HG02943 (cell line): Measurements from ENCODE around the gene FAM98C.
A peak's percentile ranks its signal among the peaks of the same experiment; 100 is the strongest.
"Not testable (repeated sequence)": the region's sequence is repeated elsewhere in the genome, so short reads cannot be mapped to it uniquely, and the experiment has no call there.

ENCODE experiments used
- ATAC-seq: cut with Tn5 transposase; IDR thresholded peaks from one replicate; pipeline ENCODE4 v1.9.1; 2021; ENCODE audit warnings: mild to moderate bottlenecking, low read depth, moderate library complexity; ENCODE audit not compliant: unreplicated experiment

The FAM98C gene

DNA sequence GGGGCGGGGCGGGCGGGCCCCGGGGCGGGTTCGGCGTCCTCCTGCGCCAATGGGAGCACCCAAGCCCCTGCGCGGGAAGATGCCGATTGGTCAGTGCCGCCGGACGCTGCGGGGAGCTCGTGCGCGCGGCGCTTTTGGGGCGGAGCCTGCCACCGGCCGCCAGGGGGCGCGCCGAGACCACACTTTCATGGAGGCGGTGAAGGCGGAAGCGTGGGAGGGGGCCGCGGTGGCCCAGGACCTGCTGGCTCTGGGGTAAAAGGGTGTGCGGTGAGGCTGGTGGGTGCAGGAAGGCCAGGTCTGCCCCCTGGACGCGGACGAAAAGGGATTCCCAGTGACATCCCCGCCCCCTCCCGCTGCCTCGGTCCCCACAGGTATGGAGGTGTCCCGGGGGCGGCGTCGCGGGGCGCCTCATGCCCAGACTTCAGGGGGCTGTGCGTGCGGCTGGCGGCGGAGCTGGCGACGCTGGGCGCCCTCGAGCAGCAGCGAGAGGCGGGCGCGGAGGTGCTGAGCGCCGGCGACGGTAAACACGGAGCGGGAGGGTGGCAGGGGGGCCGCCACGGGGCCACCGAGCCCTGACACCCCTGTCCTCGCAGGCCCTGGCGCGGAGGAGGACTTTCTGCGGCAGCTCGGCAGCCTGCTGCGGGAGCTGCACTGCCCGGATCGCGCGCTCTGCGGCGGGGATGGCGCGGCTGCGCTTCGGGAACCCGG is at the start of gene FAM98C:
FAM98C (plus strand) TSS at position 127 of the 708 bp plus-strand sequence; CDS start at position 188, 61 bp downstream.
- peak; percentile 82 for ATAC-seq

DNA sequence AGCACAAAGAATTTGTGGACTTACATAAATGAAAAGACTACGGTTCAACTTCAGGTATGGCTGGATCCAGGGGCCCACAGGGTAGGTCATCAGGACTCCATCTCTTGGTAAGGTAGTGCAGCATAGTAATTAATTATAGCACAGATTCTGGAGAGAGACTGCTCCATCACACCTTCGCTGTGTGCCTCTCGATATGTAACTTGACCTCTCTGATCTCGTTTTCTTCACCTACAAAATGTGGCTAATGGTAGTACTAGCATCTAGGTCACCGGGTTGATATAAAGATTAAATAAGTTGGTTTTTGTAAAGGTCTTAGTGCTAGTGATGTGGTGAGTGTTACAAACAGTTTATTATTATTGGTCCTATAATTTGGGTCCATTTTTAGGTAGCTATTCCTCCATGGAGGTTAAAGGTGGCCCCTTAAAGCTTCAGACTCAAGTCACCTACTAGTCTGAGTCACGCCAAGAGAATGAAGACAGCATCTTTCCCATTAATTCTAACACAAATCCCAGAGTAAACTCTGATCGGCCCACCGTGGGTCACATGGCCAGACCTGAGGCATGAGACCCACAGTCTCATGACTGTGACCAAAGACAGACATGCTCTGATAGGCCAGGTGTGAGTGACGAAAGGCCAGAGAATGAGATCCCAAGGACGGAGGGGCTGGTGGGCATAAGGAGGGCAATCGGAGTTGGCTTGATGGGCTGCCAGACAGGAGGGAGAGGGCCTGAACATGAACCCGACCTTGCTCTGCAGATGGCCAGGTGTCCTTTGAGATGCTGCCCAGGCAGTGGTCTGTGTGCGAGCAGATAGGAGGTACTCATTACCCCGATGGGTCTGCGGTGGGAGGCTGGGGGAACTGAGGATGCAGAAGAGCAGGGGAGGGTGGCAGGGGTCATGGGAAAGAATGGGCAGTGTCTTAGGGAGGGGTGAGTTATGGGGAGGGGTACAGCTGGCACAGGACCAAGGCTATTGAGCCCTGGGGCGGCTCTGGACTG is 46.9 kb upstream of the FAM98C start:
- ATAC-seq, result no peak

DNA sequence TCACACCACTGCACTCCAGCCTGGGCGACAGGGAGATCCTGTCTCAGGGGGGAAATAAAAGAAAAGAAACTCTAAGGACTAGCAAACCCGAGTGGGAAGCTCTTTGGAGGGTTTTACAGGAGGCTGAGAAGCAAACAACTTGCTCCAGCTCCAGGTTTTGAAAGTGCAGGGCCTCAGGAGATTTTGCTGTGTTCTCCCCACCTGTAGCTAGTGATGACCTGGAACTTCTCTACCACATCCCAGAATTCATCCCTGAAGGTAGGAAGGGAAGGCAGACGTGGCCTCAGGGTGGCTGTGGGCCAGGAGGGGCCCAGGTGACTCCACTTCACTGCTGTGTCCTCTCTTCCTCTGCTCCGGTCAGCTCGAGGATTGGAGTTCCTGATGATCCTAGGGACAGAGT is 44.8 kb upstream of the FAM98C start:
- ATAC-seq, result no peak

DNA sequence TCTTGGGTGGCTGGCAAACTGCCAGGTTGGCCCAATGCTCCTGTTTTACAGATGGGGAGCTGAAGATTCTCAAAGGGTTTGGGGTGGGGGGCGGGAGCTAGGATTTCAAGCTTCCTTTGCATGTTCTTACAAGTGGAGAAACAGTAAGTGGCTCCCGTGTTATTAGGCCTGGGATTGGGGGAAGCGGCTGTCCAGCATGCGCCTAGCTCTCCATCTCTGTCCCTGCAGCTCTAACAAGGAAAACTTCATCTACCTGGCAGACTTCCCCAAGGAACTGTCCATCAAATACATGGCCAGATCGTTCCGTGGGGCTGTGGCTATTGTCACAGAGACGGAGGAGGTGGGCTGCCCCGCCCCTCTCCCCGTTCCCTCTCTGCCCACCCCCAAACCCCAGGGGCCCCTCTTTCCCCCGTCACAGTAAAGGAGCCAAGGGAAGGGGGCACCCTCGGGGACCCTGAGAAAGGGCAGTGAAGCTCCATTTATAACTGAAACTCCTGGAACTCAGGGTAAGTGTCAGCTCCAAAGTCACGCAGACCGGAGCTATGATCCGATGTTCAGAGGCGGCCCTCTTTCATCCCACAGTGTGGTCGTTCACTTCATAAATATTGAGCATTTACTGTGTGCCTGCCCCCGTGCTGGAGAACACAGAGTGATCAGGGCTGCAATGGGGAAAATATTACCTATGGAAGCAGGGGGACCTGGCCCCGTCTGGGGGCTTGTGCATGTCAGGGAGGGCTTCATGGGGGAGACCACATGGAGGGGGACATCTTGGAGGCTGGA is 43.5 kb upstream of the FAM98C start:
- ATAC-seq, result no peak

DNA sequence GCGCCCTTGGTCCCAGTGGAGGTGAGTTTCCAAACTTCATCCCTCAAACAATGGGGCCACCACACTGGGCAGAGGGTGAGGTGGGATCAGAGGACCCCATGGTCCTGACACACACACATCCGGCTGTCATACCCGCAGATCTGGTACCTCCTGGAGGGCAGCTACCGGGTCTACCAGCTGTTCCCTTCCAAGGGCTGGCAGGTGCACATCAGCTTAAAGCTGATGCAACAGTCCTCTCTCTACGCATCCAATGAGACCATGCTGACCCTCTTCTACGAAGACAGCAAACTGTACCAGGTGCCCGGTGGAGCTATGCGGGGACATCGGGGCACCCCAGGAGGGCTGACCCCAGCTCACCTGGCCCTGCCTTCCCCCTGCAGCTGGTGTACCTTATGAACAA is 42.5 kb upstream of the FAM98C start:
- ATAC-seq, result no peak

DNA sequence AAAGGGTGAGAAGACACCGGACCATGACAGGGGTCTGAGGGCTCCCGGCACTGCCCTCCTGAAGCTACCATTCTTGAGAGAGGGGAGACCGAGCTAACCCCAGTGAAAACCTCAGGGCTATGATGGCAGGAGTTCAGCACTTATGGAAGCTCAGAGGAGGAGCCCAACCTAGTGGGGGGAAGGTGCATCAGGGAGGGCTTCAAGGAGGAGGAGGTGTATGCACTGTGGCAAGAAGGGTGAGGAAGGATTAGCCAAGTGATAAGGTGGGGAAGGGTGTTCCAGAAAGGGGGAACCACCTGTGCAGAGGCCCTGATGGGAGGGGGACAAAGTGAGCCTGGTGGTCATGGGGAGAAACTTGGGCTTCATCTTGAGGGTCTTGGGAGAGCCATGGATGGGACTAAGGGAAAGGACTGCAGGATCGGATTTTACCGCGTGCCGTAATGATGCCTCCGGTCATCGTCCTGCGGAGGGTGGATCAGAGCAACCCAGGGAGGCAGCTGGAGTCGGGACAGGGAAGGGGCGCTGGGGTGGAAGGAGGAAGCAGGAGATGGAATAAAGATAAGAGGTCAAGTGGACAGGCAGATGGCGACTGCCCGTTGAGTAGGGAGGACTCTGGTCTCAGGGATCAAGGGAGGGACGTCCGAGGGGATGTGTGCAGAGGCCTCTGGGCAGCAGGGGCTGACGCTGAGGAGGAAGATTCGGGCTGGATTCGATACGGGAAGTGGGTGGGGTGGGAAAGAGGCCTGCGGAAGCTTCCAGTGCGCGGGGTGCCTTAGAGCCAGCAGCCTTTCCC is 41.9 kb upstream of the FAM98C start:
- ATAC-seq, result no peak

DNA sequence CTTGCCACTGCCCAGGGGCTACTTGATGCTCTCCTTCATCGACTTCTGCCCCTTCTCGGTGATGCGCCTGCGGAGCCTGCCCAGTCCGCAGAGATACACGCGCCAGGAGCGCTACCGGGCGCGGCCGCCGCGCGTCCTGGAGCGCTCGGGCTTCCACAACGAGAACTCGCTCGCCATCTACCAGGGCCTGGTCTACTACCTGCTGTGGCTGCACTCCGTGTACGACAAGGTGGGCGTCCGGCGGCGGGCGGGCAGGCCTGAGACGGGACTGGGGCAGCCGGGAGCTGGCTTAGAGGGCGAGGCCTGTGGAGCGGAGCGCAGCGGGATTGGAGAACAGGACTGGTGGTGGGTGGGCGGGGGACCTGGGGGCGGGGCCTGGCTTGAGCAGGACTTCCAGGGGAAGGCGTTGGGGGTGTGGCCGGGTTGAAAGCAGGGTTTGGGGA is 41.2 kb upstream of the FAM98C start:
- no peak for ATAC-seq

DNA sequence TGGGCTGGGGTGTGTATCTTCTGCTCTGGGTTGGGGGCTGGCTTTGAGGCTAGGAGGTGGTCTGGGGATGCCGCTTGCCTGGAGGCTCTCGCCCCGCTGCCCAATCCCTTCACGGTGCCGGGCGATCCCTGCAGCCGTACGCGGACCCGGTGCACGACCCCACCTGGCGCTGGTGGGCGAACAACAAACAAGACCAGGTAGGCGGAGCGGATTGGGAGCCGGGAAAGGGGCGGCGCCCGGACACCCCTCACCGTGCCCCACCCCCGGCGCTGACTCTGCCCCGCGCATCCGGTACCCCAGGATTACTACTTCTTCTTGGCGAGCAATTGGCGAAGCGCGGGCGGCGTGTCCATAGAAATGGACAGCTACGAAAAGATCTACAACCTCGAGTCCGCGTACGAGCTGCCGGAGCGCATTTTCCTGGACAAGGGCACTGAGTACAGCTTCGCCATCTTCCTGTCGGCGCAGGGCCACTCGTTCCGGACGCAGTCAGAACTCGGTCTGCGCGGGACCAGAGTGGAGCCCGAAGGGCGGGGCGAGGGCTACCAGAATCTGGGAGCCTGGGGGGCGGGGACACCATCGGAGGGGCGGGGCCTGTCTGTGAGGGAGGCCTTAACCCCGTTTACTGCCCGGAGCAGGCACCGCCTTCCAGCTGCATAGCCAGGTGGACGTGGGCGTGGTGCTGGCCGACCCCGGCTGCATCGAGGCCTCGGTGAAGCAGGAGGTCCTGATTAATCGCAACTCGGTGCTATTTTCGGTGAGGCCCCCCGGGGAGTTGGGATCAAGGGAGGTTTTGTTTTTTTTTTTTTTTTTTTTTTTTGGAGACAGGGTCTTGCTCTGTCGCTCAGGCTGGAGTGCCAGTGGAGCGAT is 40.6 kb upstream of the FAM98C start:
- ATAC-seq, result no peak

DNA sequence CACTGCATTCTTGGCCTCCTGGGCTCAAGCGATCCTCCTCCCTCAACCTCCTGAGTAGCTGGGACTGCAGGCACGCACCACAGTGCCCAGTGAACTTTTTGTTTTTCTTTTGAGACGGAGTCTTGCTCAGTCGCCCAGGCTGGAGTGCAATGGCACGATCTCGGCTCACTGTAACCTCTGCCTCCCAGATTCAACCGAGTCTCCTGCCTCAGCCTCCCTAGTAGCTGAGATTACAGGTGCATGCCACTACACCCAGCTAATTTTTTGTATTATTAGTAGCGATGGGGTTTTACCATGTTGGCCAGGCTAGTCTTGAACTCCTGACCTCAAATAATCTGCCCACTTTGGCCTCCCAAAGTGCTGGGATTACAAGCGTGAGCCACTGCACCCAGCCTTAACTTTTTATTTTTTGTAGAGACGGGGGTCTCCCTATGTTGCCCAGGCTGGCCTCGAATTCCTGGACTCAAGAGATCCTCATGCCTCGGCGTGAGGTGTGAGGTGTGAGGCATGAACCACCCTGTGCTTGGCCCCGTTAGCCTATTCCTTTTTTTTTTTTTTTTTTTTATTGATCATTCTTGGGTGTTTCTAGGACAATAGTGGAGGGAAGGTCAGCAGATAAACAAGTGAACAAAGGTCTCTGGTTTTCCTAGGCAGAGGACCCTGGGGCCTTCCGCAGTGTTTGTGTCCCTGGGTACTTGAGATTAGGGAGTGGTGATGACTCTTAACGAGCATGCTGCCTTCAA is 39.8 kb upstream of the FAM98C start:
- not testable (repeated sequence) for ATAC-seq

DNA sequence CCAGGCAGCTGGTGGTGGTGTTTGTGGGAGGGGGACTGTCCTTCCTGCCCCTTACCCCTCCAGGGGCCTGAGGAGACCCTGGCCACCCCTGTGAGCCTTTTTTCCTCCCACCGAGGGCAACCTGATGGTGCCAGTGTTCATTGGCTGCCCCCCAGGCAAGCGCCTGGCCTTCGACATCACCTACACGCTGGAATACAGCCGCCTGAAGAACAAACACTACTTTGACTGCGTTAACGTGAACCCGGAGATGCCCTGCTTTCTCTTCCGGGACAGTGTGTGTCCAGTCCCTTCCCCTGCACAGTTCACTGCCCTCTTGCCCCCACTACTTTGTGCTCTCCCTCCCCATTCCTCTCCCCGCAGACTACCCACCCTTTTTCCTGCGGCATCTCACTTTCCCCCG is 35.9 kb upstream of the FAM98C start:
- ATAC-seq, result no peak

DNA sequence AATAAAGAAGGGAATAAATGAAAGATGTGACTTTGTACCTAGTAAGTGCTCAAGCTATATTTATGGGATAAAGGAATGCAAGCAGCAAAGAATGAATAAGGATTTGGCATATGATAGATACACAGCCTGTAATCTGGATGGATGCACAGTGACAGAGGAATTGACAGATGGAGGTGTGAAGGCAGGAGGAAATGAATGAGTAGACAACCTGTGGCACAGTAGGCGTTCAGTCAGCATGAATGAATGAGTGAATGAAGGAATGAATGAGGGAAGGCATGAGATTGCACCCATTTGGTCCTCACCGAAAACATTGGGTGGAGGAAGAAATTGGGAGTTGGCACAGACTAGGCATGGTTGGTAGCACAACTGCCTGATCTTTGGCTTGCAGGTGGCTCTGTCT is 33.3 kb upstream of the FAM98C start:
- no peak for ATAC-seq

DNA sequence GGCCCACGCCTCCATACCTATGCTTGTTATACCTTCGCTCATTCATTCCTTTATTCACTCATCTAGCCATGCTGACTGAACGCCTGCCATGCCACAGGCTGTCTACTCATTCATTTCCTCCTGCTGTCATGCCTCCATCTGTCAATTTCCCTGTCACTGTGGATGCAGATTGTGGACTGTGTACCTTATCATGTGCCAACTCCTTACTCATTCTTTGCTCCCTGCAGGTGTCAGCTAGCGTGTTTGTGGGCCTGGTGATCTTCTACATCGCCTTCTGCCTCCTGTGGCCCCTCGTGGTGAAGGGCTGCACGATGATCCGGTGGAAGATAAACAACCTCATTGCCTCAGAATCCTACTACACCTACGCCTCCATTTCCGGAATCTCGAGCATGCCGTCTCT is 32.6 kb upstream of the FAM98C start:
- ATAC-seq, result no peak

DNA sequence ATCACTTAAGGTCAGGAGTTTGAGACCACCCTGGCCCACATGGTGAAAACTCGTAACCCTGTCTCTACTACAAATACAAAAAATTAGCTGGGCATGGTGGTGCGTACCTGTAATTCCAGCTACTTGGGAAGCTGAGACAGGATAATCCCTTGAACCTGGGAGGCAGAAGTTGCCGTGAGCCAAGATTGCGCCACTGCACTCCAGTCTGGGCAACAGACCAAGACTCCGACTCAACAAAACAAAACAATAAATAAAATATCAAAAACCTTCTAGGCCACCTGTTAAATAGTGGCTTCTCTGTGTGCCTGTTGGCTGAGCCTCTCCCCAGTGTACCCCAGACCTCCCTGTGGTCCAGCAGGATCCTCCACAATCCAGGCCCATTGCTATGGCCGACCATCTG is 31.8 kb upstream of the FAM98C start:
- ATAC-seq, result no peak

DNA sequence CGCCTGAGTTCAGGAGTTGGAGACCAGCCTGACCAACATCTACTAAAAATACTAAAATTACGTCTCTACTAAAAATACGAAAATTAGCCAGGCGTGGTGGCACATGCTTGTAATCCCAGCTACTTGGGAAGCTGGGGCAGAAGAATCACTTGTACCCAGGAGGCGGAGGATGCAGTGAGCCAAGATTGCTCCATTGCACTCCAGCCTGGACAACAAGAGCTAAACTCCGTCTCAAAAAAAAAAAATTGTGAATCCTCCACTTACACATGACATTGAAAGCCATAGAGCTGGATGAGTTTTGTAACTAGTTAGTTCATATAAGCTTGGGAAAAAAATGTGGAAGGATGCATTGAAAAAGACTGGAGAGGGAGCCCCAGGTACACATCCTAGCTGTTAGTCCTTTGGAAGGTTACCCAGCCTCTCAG is 29.0 kb upstream of the FAM98C start:
- no peak for ATAC-seq

DNA sequence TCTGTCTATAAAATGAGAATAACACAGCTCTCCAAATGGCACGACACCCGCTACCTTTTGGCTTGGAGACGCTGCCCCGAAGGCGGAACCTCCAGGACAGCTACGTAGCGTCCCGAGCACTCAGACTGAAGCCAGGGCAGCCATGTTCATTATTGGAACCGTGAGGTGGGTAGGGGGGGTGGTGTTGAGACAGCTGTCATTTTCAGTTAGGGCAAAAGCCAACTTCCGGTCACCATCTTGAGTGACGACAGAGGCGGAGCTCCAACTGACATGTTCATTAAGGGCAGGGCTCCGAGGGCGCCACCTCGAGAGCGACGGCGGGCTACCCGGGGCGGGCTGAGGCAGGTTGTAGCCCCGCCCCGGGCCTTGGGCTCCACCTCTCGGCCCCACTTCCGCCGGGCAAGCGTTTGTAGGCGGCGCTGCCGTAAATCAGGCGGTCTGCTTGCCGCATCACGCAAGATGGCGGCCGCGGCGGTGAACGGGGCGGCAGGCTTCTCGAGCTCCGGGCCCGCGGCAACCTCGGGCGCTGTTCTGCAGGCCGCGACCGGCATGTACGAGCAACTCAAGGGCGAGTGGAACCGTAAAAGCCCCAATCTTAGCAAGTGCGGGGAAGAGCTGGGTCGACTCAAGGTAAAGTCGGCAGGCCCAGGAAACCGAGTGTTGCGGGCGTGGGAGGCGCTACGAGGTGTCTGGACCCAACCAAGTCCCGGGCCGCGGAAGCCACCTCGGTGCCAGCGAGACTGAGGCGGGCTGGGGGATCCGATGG is 28.4 kb upstream of the FAM98C start, which contains the start of gene PSMD8:
PSMD8 (plus strand) TSS at position 240 of the 766 bp plus-strand sequence; CDS start at position 271, 31 bp downstream.
- peak; percentile 93 for ATAC-seq

DNA sequence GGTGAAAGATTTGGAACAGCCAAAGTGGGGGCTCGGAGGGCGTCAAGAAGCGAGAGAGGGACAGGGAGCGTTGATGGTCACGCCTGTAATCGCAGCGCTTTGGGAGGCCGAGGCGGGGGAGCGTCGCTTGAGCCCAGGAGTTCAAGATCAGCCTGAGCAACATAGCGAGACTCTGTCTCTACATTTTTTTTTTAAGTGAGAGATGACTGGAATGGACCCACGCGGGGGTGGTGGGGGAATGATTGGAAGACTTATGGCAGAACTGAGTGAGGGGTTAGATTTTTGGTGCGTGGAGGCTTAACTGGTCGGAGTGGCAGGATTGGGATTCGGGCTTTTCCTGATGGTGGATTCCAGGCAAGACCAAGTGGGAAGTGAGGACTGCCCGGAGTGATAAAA is 27.8 kb upstream of the FAM98C start:
- no peak for ATAC-seq

DNA sequence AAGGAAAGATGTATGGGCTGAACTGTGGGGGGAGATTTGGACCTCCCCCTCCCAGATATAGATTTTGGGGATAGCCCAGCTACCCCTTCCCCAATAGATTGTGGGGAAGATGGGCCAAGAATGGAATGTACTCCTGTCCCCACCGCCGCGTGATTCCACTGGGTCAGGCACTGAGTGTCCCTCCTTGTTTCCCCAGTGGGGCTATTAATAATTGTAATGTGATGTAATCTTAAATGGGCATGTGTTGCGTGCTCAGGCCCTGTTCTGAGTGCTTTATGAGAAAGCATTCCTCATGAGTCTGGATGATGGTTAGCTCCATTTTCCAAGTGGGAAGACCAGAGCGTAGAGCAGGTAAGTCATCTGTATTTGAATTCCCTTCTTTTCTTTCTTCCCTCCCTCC is 27.1 kb upstream of the FAM98C start:
- ATAC-seq, result no peak
